Measurements from ENCODE around the gene GPR17. TPM values are rescaled to one million over a fixed set of nuclear protein-coding genes. Genes with fewer than 3 reads are reported as not detected.

GPR17 gene
- total and polyA plus RNA-seq, 2 experiments from 2014 or later, result not detected

DNA sequence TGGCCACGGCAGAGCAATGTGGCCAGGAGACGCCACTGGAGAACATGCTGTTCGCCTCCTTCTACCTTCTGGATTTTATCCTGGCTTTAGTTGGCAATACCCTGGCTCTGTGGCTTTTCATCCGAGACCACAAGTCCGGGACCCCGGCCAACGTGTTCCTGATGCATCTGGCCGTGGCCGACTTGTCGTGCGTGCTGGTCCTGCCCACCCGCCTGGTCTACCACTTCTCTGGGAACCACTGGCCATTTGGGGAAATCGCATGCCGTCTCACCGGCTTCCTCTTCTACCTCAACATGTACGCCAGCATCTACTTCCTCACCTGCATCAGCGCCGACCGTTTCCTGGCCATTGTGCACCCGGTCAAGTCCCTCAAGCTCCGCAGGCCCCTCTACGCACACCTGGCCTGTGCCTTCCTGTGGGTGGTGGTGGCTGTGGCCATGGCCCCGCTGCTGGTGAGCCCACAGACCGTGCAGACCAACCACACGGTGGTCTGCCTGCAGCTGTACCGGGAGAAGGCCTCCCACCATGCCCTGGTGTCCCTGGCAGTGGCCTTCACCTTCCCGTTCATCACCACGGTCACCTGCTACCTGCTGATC is 4.9 kb downstream of the GPR17 start (continued):
- TF ChIP-seq STAT1 (IDR thresholded peaks at IDR 0.05; ENCODE audit: unreplicated experiment) (no peak), ZNF331 (CRISPR knock-in tag; IDR thresholded peaks at IDR 0.05; ENCODE audit: low read depth) (no peak)

DNA sequence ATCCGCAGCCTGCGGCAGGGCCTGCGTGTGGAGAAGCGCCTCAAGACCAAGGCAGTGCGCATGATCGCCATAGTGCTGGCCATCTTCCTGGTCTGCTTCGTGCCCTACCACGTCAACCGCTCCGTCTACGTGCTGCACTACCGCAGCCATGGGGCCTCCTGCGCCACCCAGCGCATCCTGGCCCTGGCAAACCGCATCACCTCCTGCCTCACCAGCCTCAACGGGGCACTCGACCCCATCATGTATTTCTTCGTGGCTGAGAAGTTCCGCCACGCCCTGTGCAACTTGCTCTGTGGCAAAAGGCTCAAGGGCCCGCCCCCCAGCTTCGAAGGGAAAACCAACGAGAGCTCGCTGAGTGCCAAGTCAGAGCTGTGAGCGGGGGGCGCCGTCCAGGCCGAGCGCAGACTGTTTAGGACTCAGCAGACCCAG is 5.4 kb downstream of the GPR17 start:
- H3K36me3 ChIP-seq (ENCODE audit: insufficient read depth), result no peaks in the 10 kb centered on the region
- Mint-ChIP-seq H3K4me1 (peaks cover 14% of the 10 kb centered on the region), H3K4me3 (no peak overlapping the region), H3K27ac (no peak overlapping the region; the same call in 1 of the 2 replicates), H3K27me3 (ENCODE audit: insufficient read depth, low read depth, poor library complexity) (peaks cover 21% of the 10 kb centered on the region), H3K36me3 (ENCODE audit: low read depth) (no peaks in the 10 kb centered on the region; the same call in 2 of the 3 replicates), H3K9me3 (no peaks in the 10 kb centered on the region)
- ATAC-seq (no peak), DNase-seq (ENCODE audit: low spot score) (no peak)
- H3K4me2 ChIP-seq, result no peak overlapping the region
- no peaks in the 10 kb centered on the region for H3K79me2 ChIP-seq (replicated peaks; ENCODE audit: insufficient read depth)
- no peaks in the 10 kb centered on the region for H3F3A ChIP-seq (replicated peaks; ENCODE audit: low read depth)
- no peaks in the 10 kb centered on the region for H3K4me1 ChIP-seq (ENCODE audit: insufficient read depth)
- no peak overlapping the region for H3K27ac ChIP-seq (ENCODE audit: low read depth)
- TF ChIP-seq ZNF331 (CRISPR knock-in tag; IDR thresholded peaks at IDR 0.05; ENCODE audit: low read depth), result no peak
- TF ChIP-seq CTCF (conservative IDR thresholded peaks at IDR 0.05; ENCODE audit: low read depth in 2 of 2), result no peak
- no peak for TF ChIP-seq EZH2 (IDR thresholded peaks at IDR 0.05; ENCODE audit: low read depth, unreplicated experiment)
- TF ChIP-seq CREB1 (CRISPR knock-in tag; IDR thresholded peaks at IDR 0.05; ENCODE audit: low read depth), result no peak
- no peak for TF ChIP-seq JUNB (IDR thresholded peaks at IDR 0.05; ENCODE audit: unreplicated experiment)
- TF ChIP-seq STAT1 (IDR thresholded peaks at IDR 0.05; ENCODE audit: unreplicated experiment), result no peak
- TF ChIP-seq ZNF462 (CRISPR knock-in tag; IDR thresholded peaks at IDR 0.05), result no peak
- no peak for TF ChIP-seq ZNF114 (CRISPR knock-in tag; IDR thresholded peaks at IDR 0.05)
- TF ChIP-seq EZH2phosphoT487 (IDR thresholded peaks at IDR 0.05; ENCODE audit: unreplicated experiment), result no peak
- no peak for TF ChIP-seq NANOG (IDR thresholded peaks at IDR 0.05; ENCODE audit: borderline replicate concordance)
- no peak for TF ChIP-seq POLR2AphosphoS5 (IDR thresholded peaks at IDR 0.05; ENCODE audit: low read depth)
- TF ChIP-seq, protein P1, sequence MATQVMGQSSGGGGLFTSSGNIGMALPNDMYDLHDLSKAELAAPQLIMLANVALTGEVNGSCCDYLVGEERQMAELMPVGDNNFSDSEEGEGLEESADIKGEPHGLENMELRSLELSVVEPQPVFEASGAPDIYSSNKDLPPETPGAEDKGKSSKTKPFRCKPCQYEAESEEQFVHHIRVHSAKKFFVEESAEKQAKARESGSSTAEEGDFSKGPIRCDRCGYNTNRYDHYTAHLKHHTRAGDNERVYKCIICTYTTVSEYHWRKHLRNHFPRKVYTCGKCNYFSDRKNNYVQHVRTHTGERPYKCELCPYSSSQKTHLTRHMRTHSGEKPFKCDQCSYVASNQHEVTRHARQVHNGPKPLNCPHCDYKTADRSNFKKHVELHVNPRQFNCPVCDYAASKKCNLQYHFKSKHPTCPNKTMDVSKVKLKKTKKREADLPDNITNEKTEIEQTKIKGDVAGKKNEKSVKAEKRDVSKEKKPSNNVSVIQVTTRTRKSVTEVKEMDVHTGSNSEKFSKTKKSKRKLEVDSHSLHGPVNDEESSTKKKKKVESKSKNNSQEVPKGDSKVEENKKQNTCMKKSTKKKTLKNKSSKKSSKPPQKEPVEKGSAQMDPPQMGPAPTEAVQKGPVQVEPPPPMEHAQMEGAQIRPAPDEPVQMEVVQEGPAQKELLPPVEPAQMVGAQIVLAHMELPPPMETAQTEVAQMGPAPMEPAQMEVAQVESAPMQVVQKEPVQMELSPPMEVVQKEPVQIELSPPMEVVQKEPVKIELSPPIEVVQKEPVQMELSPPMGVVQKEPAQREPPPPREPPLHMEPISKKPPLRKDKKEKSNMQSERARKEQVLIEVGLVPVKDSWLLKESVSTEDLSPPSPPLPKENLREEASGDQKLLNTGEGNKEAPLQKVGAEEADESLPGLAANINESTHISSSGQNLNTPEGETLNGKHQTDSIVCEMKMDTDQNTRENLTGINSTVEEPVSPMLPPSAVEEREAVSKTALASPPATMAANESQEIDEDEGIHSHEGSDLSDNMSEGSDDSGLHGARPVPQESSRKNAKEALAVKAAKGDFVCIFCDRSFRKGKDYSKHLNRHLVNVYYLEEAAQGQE (IDR thresholded peaks at IDR 0.05; ENCODE audit: unreplicated experiment), result no peak
- TF ChIP-seq, protein P2, sequence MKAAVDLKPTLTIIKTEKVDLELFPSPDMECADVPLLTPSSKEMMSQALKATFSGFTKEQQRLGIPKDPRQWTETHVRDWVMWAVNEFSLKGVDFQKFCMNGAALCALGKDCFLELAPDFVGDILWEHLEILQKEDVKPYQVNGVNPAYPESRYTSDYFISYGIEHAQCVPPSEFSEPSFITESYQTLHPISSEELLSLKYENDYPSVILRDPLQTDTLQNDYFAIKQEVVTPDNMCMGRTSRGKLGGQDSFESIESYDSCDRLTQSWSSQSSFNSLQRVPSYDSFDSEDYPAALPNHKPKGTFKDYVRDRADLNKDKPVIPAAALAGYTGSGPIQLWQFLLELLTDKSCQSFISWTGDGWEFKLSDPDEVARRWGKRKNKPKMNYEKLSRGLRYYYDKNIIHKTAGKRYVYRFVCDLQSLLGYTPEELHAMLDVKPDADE (IDR thresholded peaks at IDR 0.05), result no peak
- no peak overlapping the region for H2AFZ ChIP-seq
- H3K27me3 ChIP-seq (ENCODE audit: insufficient read depth), result no peaks in the 10 kb centered on the region
- no peaks in the 10 kb centered on the region for H3K9me2 ChIP-seq (ENCODE audit: insufficient read depth)
- no peak overlapping the region for H3K4me3 ChIP-seq
- H4K20me1 ChIP-seq (replicated peaks; ENCODE audit: insufficient read depth), result no peaks in the 10 kb centered on the region; the same call in 1 of the 2 replicates

Data from GM23338 (cell line).